ENCODE results near the gene DNMBP.
A peak's percentile ranks its signal among the peaks of the same experiment; 100 is the strongest.

Gene DNMBP

DNA sequence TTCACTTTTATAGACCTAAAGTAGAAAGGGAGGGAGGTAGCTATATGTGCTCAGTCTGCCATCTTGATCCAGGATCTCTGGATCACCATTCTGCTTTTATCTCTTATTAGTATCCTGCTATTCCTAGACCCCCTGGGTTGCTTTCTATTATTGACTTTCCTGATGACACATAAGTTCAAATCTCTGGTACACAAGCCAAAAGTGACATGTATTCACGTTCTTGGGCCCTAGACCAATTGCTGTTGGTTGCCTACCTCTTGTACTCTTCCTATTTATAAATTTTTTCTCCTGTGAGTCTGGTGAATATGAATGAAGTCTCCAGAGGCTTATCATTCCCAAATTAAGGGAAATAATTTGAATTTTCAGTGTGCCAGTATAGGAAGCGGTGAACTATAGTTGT, 56.9 kb downstream of the DNMBP start:
- no peak overlapping the region for H3K27ac ChIP-seq
- TF ChIP-seq, protein P1, sequence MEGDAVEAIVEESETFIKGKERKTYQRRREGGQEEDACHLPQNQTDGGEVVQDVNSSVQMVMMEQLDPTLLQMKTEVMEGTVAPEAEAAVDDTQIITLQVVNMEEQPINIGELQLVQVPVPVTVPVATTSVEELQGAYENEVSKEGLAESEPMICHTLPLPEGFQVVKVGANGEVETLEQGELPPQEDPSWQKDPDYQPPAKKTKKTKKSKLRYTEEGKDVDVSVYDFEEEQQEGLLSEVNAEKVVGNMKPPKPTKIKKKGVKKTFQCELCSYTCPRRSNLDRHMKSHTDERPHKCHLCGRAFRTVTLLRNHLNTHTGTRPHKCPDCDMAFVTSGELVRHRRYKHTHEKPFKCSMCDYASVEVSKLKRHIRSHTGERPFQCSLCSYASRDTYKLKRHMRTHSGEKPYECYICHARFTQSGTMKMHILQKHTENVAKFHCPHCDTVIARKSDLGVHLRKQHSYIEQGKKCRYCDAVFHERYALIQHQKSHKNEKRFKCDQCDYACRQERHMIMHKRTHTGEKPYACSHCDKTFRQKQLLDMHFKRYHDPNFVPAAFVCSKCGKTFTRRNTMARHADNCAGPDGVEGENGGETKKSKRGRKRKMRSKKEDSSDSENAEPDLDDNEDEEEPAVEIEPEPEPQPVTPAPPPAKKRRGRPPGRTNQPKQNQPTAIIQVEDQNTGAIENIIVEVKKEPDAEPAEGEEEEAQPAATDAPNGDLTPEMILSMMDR (conservative IDR thresholded peaks at IDR 0.05) = no peak

DNA sequence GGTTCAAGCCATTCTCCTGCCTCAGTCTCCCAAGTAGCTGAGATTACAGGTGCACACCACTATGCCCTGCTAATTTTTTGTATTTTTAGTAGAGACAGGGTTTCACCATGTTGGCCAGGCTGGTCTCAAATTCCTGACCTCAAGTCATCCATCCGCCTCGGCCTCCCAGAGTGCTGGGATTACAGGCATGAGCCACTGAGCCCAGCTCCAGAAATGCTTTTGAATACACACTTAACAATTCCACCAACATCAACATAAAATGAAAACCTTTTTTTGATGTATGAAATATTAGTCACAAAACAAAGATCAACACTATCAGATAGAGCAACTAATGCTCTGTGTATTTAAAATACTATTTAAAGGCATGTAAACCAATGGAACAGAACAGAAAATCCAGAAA, 63.7 kb downstream of the DNMBP start:
- peak overlapping the region; percentile 41; the same call in 1 of the 2 replicates for H3K27ac ChIP-seq

DNA sequence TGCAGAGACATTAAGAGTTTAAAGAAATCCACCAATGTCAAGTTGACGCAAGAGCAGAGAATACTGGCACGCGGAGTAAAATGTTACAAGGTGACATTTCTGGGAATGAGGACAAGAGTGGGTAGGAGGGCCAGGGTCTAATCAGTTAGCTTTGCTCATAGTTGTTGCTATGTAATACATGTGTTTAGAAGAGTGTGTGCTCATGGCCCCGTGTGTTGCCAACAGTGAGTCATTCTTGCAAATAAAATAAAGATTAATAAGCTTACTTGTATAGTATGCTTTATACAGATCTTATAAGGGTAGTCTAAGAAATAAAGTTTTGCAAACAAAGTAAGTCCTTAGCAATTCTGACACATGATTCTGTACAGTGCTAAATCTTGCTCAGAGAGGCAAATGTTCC, 64.5 kb downstream of the DNMBP start:
- TF ChIP-seq, protein P1 (conservative IDR thresholded peaks at IDR 0.05) = no peak
- H3K27ac ChIP-seq = peak overlapping the region; percentile 41; the same call in 1 of the 2 replicates

DNA sequence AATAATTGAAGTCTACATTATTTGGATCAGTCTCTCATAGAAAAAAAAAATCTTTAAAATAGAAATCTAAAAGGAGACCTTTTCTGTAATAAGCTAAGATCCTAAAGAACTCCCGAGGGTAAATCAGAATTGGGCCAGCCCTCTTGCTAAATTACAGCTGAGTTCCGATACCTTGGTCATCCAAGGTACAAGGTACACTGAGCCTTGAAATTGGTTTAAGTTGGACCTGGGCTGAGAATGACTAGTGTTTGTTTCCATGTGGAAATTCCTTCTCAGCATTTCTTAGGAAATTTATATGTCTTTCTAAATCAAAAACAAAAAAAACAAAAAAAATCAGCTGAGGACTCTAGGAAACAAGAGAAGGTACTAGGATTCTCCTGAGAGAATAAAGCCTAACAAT, 64.9 kb downstream of the DNMBP start:
- peak overlapping the region; percentile 41; the same call in 1 of the 2 replicates for H3K27ac ChIP-seq
- TF ChIP-seq, protein P1 (conservative IDR thresholded peaks at IDR 0.05) = no peak

DNA sequence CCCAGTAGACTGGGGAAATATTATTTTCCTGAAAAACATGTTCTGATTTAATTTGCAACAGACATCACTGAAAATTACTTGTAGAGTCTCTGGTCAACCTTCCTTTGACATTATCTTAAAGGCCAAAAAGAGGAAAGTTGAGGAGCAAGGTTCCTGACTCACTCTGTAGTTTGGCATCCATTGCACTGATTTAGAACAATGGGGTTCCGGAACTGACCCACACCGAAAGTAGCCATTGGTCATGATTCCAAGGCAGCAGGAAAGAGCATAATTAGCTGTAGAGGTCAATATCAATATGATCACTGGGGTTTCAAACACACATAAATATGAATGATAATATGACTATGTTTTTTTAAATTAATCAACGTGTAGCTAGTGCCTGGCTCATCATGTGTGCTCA, 65.8 kb downstream of the DNMBP start:
- no peak overlapping the region for H3K27ac ChIP-seq
- TF ChIP-seq, protein P1 (conservative IDR thresholded peaks at IDR 0.05) = no peak

DNA sequence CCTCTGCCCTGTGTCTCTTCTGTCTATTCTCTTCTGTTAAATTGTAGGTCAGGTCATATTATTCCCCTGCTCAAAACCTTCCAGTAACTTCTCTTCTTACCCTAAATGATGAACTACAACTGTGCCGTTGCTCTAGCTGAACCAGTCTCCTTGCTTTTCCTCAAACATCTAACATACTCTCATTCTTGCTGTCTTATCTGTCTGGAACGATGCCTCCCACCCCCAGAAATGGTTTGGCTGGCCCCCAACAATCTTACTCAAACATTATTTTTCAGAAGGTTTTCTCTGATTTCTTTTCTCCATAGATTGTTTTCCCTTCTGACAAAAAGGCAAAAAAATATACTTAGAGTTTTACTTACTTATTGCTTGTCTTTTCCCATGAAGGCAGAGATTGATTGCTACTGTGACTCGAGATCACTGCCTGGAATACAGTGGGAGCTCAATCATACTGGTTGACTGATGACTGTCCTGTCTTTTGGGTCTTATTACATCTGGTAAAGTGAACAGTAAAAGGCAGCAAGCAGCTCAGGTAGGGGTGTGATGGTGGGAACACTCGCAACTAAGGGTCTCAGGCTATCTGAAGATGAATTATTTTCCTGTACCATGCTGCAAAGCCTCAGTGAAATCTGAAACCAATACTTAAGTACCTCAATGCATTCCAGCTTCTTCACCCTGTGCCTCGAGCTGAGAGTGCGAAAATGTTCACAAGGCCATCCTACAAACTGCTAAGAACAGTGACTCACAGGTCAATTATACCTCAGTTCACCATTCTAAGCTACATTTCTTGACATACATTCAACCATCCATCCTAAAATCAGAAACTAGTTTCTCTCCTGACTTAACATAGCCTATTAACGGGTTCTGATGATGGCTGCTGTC, 67.6 kb downstream of the DNMBP start:
- TF ChIP-seq, protein P1 (conservative IDR thresholded peaks at IDR 0.05) = no peak
- no peak overlapping the region for H3K27ac ChIP-seq

DNA sequence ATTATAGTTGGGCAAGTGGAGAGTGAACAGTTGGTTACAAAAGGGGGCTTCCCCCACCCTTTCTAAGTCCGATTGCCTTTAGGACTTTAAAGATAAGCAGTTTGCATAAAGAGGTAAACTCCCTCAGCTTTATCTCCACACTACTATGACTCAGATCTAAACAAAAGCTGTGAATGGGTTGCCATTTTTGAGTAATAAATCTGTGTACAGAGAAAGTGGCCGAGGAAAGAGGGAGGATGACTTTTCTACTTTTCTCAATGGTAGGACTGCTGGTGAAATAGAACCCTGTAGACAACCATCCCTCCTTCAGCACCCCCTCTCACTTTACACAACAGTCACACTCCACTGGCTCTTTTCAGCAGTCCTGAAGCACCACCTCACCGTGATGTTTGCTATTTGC, 71.2 kb downstream of the DNMBP start:
- no peak overlapping the region for H3K27ac ChIP-seq
- TF ChIP-seq, protein P1 (conservative IDR thresholded peaks at IDR 0.05) = no peak

DNA sequence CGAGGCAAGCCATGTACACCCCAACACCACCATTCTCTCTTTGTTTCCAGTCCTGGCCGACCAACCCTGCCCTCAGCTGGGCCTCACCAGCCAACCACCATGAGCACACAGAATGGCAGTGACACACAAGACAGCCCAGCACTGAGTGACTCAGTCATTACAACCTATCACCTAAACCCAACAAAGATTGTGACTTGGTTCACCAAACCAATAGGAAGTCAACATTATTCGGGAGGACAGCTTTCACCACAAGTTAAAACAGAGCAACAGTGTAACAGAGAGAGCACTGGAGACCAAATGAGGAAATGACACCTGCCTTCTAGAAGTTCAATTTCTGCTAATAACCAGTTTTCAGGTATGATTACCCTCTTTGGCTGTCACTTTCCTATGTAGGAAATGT, 72.1 kb downstream of the DNMBP start:
- H3K27ac ChIP-seq = no peak overlapping the region
- TF ChIP-seq, protein P1 (conservative IDR thresholded peaks at IDR 0.05) = no peak

DNA sequence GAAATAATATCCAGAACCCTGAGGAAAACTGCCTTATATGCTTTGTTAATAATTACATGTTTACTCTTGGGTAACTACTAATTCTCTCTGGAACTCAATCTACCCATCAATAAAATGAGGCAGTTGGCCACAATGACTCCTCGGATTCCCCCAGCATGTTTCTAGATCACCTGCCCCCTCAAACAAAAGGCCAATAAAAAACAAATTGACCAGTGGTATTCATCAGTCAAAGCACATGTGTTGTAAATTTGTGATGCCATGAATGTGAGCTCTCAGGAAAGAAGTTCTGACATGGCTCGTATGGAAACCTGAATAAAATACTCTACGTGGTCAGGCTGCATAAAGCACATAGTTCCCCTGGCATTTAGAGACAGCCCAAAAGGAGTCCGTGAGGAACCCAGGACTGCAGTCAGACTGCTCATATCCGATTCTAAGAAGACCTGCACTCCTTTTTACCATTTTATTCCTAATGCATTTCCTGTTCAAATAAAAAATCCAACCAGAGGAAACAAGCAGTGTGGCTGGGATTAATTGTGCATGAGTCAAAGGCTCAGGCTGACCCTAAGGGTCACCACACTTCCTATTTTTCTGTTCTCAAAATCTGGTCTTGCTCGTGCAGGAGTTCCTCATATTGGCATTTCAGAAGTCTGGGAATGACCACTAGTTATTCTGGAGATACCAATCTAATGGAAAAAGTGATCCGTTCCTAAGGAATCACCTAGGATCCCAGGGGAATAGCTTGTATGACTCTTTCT, 77.4 kb downstream of the DNMBP start:
- H3K27ac ChIP-seq = peak overlapping the region; percentile 83; the same call in 1 of the 2 replicates
